SKM-1 treated with dmso at 0.1 percent for 144 hours (cell line): ENCODE measurements around the gene ARL6IP4.
A peak's percentile ranks its signal among the peaks of the same experiment; 100 is the strongest.
"Not testable (repeated sequence)": the region's sequence is repeated elsewhere in the genome, so short reads cannot be mapped to it uniquely, and the experiment has no call there.

ENCODE experiments used
- DNase-seq: peaks from one replicate; lab custom pipeline; 2025; ENCODE audit not compliant: unreplicated experiment; lab: John Stamatoyannopoulos, UW

The ARL6IP4 gene

GRCh38 chr12:122980183-122981035, at the start of gene ARL6IP4:
Gene ARL6IP4 (plus strand): TSS chr12:122980681. CDS start chr12:122981140, 459 bp downstream.
- DNase-seq = peak; percentile 35

- DNase-seq = no peak
Measured at GRCh38 chr12:122932207-122932606, 48.3 kb upstream of the ARL6IP4 start.

GRCh38 chr12:122934722-122935121, 45.8 kb upstream of the ARL6IP4 start:
- no peak for DNase-seq

- no peak for DNase-seq
Measured at GRCh38 chr12:122935318-122935717, 45.2 kb upstream of the ARL6IP4 start.

- no peak for DNase-seq
Measured at GRCh38 chr12:122937622-122938091, 42.8 kb upstream of the ARL6IP4 start.

- DNase-seq = no peak
Measured at GRCh38 chr12:122939125-122939524, 41.4 kb upstream of the ARL6IP4 start.

GRCh38 chr12:122941351-122941750, 39.1 kb upstream of the ARL6IP4 start:
- DNase-seq = not testable (repeated sequence)

GRCh38 chr12:122942637-122943036, 37.8 kb upstream of the ARL6IP4 start:
- no peak for DNase-seq

- DNase-seq = no peak
Measured at GRCh38 chr12:122943196-122943595, 37.3 kb upstream of the ARL6IP4 start.

- no peak for DNase-seq
Measured at GRCh38 chr12:122944605-122945592, 35.6 kb upstream of the ARL6IP4 start.

- peak; percentile 10 for DNase-seq
Measured at GRCh38 chr12:122946690-122947341, 33.7 kb upstream of the ARL6IP4 start.

GRCh38 chr12:122947352-122947792, 33.1 kb upstream of the ARL6IP4 start:
- DNase-seq = no peak

- DNase-seq = no peak
Measured at GRCh38 chr12:122948605-122949004, 31.9 kb upstream of the ARL6IP4 start.

- no peak for DNase-seq
Measured at GRCh38 chr12:122949405-122949804, 31.1 kb upstream of the ARL6IP4 start.

GRCh38 chr12:122949816-122950675, 30.4 kb upstream of the ARL6IP4 start:
- no peak for DNase-seq

- no peak for DNase-seq
Measured at GRCh38 chr12:122951406-122951805, 29.1 kb upstream of the ARL6IP4 start.

GRCh38 chr12:122951979-122952892, 28.2 kb upstream of the ARL6IP4 start:
- DNase-seq = peak; percentile 21

- DNase-seq = no peak
Measured at GRCh38 chr12:122955156-122955555, 25.3 kb upstream of the ARL6IP4 start.

GRCh38 chr12:122956035-122956434, 24.4 kb upstream of the ARL6IP4 start:
- DNase-seq = no peak
